Small intestine (tissue), 7 donors: ENCODE data around the gene FHL3. TPM values are rescaled to one million over a fixed set of nuclear protein-coding genes. Genes with fewer than 3 reads are reported as not detected.
"Not testable (repeated sequence)": the region's sequence is repeated elsewhere in the genome, so short reads cannot be mapped to it uniquely, and the experiment has no call there.

Experiments used
- DNase-seq, 2 donors: peaks; one replicate each; pipeline versions ENCODE4 v3.0.0 to v3.0.0-alpha.2; 2013
- FAIRE-seq: peaks from 2 replicates; lab custom pipeline; 2012; peaks lifted over from hg19 to GRCh38; lab: Jason Lieb, UNC
- H3K27ac ChIP-seq, 3 donors: one replicate each; pipeline ENCODE4 v1.5.1; 2013; ENCODE audit warnings: low read length in 2 of 3, mild to moderate bottlenecking in 2 of 3, control low read depth in 1 of 3, inconsistent platforms in 1 of 3, low read depth in 1 of 3, moderate library complexity in 1 of 3
- H3K27me3 ChIP-seq, 3 donors: one replicate each; pipeline ENCODE4 v1.6.1; 2013; ENCODE audit warnings: low read length in 3 of 3, inconsistent platforms in 1 of 3; ENCODE audit not compliant: control insufficient read depth in 3 of 3, insufficient read depth in 3 of 3
- H3K36me3 ChIP-seq, 3 donors: one replicate each; pipeline ENCODE4 v1.6.1; 2013; ENCODE audit warnings: low read length in 3 of 3, inconsistent platforms in 1 of 3, low read depth in 1 of 3, mild to moderate bottlenecking in 1 of 3, moderate library complexity in 1 of 3; ENCODE audit not compliant: control insufficient read depth in 3 of 3, insufficient read depth in 2 of 3
- H3K4me1 ChIP-seq, 3 donors: one replicate each; pipeline ENCODE4 v1.6.1; 2013; ENCODE audit warnings: low read length in 2 of 3, inconsistent platforms in 1 of 3, low read depth in 1 of 3, mild to moderate bottlenecking in 1 of 3, moderate library complexity in 1 of 3; ENCODE audit not compliant: control insufficient read depth in 3 of 3, insufficient read depth in 2 of 3
- H3K4me3 ChIP-seq, 3 donors: one replicate each; pipeline ENCODE4 v1.5.1; 2013; ENCODE audit warnings: low read length in 3 of 3, control low read depth in 1 of 3, inconsistent platforms in 1 of 3, low read depth in 1 of 3, mild to moderate bottlenecking in 1 of 3, moderate library complexity in 1 of 3
- H3K9me3 ChIP-seq, 2 donors: one replicate each; pipeline ENCODE4 v1.6.1; 2013; ENCODE audit warnings: low read depth in 1 of 2, low read length in 1 of 2; ENCODE audit not compliant: control insufficient read depth in 2 of 2, insufficient read depth in 1 of 2
- WGBS, 3 donors: extraction: QIAGEN DNeasy Blood & Tissue Kit; methylation state at CpG; one replicate each; pipeline ENCODE4 v1.1.7; 2013; 5-methylcytosine and 5-hydroxymethylcytosine counted together
- polyA plus RNA-seq, 4 donors: library from polyadenylated mRNA; stranded (reverse) in 3 of 4; unstranded in 1 of 4; fragments of 200-250 nt in 3 of 4; fragments of 120-200 nt in 1 of 4; gene quantifications; one replicate each; pipeline versions ENCODE4 v1.2.1 to v1.2.3, GENCODE V29; 2013
- donor health status: healthy with polysubstance abuse.
- donor health status: control.
- donor health status: control.
- donor health status: Bipolar disorder and iron deficiency.
- donor health status: healthy.

FHL3 gene
- polyA plus RNA-seq, 4 donors = 0.89 to 8.1 (median 6.3) TPM

DNA sequence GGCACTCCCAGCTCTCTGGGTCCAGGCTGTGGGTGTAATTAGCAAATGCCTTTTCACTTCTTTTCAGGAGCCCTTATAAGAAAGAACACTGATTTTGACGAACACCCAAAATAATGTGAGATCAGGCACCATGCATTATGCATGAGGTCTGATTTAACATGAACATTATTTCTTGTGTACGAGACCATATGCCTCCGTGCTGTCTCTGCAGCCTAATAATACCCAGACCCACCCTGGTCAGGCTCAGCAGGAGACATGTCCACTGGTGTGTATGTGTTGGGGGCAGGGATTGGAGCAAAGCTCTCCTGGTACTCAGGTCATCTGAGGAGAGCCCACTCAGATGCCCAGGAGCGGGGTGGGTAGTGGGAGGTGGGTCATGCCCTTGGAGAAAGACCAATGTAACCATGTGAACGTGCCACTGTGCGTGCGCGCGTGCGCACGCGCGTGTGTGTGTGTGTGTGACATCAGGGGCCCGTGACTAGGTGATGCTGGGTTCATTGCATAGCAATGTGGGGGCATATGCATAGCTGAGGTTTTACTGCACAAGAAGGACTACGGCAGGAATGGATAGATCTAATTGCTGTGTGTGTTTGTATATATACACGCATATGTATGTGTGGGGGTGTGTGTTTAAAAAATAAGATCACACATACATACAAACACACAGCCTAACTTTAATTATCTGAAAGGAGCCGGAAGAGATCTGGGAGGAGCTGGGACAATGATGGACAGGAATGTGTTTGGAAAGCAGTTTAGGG, 34.2 kb upstream of the FHL3 start:
- WGBS, 3 donors = 80 to 90% (median 81%) methylated on average over 17 of the region's 17 CpGs
- H3K4me3 ChIP-seq = no peak overlapping the region
- no peaks in the 10 kb centered on the region for H3K9me3 ChIP-seq
- no peak overlapping the region for H3K27ac ChIP-seq
- FAIRE-seq (no peak), DNase-seq (no peak)
- no peaks in the 10 kb centered on the region for H3K36me3 ChIP-seq
- peaks cover 2 to 55% (median 28%) of the 10 kb centered on the region in 3 donors for H3K27me3 ChIP-seq
- peaks cover 0 to 4% (median 0%) of the 10 kb centered on the region in 3 donors for H3K4me1 ChIP-seq

DNA sequence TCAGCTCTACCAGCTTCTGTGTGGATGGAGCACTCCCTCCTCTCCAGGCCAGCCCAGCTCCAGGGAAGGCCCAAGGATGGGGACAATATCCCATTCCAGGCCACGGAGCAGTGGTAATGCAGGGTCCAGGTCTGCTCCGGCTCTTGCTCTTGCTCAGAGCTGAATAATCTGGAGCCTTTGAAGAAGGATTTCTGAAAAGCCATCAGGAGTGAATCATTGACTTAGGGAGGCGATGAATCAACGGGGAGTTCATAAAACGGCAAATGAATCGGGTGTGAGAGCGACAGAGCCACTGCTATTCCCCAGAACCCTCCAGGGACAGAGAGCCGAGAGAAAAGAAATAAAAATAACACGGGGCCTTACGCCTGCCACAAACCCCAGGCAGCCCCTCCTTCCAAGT, 33.5 kb upstream of the FHL3 start:
- peaks cover 2 to 49% (median 24%) of the 10 kb centered on the region in 3 donors for H3K27me3 ChIP-seq
- no peak for FAIRE-seq
- no peak overlapping the region for H3K27ac ChIP-seq
- WGBS, 3 donors = 39 to 61% (median 54%) methylated on average over 10 of the region's 10 CpGs
- DNase-seq = no peak
- H3K4me3 ChIP-seq = no peak overlapping the region
- no peaks in the 10 kb centered on the region for H3K9me3 ChIP-seq
- H3K36me3 ChIP-seq = no peaks in the 10 kb centered on the region
- H3K4me1 ChIP-seq = no peaks in the 10 kb centered on the region

DNA sequence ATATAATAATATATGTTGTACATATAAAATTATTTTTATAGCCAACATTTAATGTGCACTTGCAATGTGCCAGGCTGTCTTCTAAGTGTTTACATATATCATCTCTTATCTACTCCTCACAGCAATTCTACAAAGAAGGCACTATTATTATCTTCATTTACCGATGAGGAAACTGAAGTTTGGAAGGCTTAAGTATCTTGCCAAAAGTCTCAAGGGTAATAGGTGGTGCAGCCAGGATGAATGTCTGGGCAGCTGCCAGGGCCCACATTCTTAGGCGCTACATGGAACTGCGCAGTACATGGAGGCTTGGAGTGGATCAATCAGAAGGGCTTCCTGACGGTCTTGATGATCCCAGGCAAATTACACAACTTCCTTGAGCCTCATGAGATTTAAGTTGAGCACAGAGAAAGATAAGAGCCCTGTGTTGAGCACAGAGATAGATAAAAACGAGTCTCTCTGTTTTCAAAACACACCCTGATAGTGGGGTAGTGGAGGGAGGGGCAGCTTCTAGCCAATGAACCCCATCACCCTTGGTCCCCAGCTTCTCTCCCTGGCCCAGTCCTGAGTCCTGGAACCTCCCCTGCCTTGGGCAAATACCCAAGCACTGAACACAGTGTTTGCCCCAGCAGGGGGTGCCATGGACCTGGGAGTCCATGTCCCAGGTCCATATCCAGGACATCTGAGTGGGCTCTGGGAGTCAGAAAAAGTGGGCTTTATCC, 32.1 kb upstream of the FHL3 start:
- no peak for FAIRE-seq
- H3K9me3 ChIP-seq = no peaks in the 10 kb centered on the region
- no peak overlapping the region for H3K27ac ChIP-seq
- H3K27me3 ChIP-seq = peaks cover under 1 to 34% (median 12%) of the 10 kb centered on the region in 3 donors
- peak in 1 of 2 donors; percentile 18 for DNase-seq
- 32 to 57% (median 43%) methylated on average over 5 of the region's 5 CpGs for WGBS, 3 donors
- H3K4me1 ChIP-seq = no peaks in the 10 kb centered on the region
- no peak overlapping the region for H3K4me3 ChIP-seq
- H3K36me3 ChIP-seq = no peaks in the 10 kb centered on the region

DNA sequence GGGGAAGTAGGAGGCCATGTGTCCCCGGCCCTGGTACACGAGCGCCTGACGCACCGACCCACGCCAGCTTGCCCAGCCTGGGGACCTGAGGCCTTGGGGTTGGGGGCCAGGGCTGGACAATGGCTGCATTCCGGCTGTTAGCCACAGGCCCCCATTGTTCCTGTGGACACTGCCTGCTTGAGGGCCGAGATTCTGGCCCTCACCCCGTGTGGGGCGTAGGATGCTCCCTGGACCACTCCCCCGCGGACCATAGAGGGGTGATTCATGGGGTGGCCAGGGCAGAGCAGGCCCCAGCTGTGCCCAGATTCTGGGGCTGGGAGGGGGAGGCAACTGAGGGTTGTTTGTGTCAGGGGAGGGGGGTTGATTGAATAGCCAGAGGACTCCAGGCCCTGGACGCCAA, 29.6 kb upstream of the FHL3 start:
- Histone ChIP-seq H3K27ac (no peak overlapping the region), H3K4me1 (peaks cover 0 to 10% (median 0%) of the 10 kb centered on the region in 3 donors), H3K27me3 (peaks cover 0 to 10% (median 6%) of the 10 kb centered on the region in 3 donors), H3K4me3 (no peak overlapping the region), H3K9me3 (no peaks in the 10 kb centered on the region), H3K36me3 (no peaks in the 10 kb centered on the region)
- FAIRE-seq (no peak), DNase-seq (no peak)
- WGBS, 3 donors = 89 to 93% (median 92%) methylated on average over 13 of the region's 13 CpGs

DNA sequence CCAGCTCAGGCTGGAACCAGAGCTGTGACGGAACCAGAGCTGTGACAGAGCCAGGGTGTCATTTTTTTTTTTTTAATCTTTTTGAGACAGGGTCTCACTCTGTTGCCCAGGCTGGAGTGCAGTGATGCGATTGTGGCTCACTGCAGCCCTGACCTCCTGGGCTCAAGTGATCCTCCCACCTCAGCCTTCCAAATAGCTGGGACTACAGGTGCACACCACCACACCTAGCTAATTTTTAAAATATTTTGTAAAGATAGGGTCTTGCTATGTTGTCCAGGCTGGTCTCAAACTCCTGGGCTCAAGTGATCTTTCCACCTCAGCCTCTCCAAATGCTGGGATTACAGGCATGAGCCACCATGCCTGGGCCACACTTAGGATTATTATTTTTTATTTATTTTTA, 27.7 kb upstream of the FHL3 start:
- not testable (repeated sequence) for DNase-seq, H3K9me3 ChIP-seq, H3K4me3 ChIP-seq, H3K27ac ChIP-seq, H3K36me3 ChIP-seq, H3K27me3 ChIP-seq, FAIRE-seq
- WGBS, 3 donors = 93 to 100% (median 97%) methylated on average over 2 of the region's 2 CpGs
- H3K4me1 ChIP-seq = peaks cover 0 to 17% (median 0%) of the 10 kb centered on the region in 3 donors

DNA sequence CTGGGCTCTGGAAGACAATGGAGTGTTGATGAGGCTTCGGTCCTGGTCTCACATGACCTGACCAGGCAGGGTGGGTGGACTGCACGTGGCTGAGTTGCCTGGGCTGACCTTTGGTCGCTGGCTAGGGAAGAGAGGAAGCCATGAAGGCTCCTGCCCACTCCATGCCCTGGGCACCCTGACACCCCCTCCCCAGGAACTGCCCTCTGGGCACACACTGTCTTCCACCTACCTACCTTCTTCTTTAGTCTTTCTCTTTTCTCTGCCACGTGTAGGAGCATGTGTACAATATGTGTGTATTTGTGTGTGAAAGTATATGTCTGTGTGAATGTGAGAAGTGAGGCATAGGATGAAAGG, 26.2 kb upstream of the FHL3 start:
- Histone ChIP-seq H3K27ac (no peak overlapping the region), H3K27me3 (no peaks in the 10 kb centered on the region), H3K4me3 (no peak overlapping the region), H3K9me3 (no peaks in the 10 kb centered on the region), H3K36me3 (peaks cover 0 to 10% (median 0%) of the 10 kb centered on the region in 3 donors), H3K4me1 (peaks cover 0 to 17% (median 0%) of the 10 kb centered on the region in 3 donors)
- FAIRE-seq = no peak
- DNase-seq = no peak
- WGBS, 3 donors = 30 to 61% (median 33%) methylated on average over 4 of the region's 4 CpGs

DNA sequence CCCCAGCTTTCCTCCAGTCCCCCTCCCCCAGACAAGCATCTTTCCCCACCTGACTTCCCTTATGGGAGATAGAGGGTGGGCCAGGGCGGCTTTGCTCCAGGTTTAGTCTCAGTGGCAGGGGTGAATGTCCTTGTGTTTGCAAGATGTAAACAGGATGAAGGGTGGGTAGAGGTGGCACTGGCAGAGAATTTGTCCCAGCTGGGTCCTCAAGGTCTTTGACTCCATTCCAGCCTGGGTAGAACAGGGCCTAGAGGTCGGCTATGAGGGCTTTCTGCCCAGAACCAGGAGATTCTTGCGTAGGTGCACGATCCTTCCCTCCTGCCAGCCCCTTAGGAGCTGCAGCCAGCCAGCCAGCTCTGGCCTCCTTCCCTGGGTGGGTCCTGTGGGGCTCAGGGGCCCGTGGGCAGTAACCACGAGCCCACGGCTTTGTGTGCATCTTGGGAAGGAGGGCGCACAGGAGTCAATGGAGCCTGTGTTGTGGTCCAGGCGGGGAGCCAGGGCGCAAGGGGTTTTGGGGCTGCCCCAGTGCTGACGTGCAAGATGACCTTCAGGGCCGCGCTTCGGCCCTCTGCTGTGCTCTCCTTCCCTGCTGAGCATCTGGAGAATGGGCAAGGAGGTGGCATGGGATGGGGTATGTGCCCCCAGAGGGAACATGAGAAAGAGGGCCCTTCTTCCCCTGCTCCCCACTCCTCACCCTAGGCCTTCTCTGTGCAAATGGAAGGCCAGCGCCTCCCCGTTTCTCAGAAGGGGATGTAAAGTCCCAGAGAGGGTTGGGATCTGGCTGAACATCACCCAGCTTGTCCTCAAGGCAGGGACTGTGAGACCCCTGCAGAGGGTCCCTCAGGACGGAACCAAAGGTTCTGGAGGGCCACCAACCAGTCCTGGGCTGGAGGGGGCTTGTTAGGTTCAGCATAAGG, 25.5 kb upstream of the FHL3 start:
- Histone ChIP-seq H3K36me3 (peaks cover 3 to 15% (median 3%) of the 10 kb centered on the region in 3 donors), H3K4me1 (peaks cover 0 to 17% (median 0%) of the 10 kb centered on the region in 3 donors), H3K9me3 (no peaks in the 10 kb centered on the region), H3K4me3 (no peak overlapping the region), H3K27ac (no peak overlapping the region), H3K27me3 (no peaks in the 10 kb centered on the region)
- WGBS, 3 donors = 77 to 83% (median 77%) methylated on average over 16 to 17 of the region's 17 CpGs
- DNase-seq (no peak), FAIRE-seq (no peak)
